ENCODE data around the gene LAMTOR2.
"Not testable (repeated sequence)": the region's sequence is repeated elsewhere in the genome, so short reads cannot be mapped to it uniquely, and the experiment has no call there.

Gene LAMTOR2

GRCh38 chr1:156054500-156055280, at the start of gene LAMTOR2:
Gene LAMTOR2, plus strand, starts transcription at chr1:156054782. Its CDS starts 108 bp downstream, at chr1:156054890.
- in situ Hi-C loops (cut with MboI; ENCODE audit: low sequenced_read_pairs): no loop called here

DNA sequence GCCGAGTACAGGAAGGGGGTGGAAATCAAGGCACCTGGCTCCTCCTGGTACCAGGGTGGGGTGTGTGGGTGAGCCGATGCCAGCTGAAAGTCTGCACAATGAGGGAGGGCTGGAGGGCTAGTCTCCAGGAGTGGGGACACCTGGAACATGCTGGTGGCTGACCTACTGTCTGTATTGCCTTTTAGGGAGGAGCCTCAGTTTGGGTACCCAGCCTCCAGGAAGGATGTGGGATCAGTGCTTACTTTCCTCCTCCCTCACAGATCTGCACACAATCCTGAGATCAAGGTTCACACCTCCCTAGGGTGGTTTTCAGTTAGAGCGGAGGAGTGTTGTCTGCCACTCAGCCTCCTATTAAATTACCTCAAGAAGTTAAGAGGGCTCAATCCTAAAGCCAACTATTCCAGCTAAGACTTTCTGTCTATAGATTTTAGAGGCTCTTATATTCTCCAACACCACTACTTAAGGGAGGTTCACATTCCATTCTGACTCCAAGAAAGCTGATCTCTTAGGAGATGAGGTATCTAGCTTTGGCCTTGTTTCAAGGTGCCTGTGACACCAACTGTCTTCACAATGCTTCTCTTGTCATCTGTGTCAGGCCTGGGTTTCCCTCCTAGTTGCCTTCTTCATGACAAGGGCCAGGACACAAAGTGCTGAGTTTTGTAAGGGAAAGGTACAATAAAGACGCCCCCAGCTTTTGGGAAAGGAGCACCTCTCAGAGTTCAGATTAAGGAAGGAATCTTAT, 49.6 kb upstream of the LAMTOR2 start:
- in situ Hi-C loops (cut with MboI; ENCODE audit: low sequenced_read_pairs): no loop called here

GRCh38 chr1:156006666-156007376, 47.8 kb upstream of the LAMTOR2 start:
- in situ Hi-C loops (cut with MboI; ENCODE audit: low sequenced_read_pairs): no loop called here

- in situ Hi-C loops (cut with MboI; ENCODE audit: low sequenced_read_pairs): no loop called here
Measured at GRCh38 chr1:156009404-156009803, 45.2 kb upstream of the LAMTOR2 start.

DNA sequence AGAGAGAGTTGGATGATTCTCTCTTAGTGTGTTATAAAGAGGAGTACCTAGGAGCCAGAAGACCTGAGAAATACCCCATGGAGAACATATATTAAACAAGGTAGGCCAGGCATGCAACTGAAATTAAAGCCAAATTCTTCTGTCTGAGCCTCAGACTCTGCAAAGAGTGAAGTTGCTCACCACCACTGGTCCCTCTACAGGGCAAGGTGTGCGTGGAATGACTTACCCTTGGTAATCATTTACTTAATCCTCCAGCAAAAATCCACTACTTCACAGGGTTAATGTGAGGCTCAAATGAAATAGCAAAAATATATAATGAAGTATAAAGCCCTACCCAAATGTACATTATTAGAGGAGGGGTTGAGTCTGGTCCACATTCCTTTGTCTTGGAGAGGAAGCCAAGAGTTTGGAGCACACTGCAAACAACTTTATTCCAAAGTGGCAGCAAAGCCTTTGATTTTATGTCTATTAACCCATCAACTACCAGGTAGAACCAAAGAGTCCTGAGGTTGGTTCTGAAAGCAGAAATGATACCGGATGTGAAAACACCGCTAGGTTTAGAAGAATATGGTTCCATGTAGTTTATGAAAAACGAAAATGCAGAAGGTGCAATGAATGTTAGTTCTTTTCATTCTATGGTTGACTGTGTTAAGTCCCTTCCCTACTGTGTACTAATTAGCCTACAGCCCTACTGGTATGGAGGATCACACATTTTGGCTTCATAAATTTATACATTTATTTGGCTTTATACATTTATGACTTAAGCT, 42.3 kb upstream of the LAMTOR2 start:
- in situ Hi-C loops (cut with MboI; ENCODE audit: low sequenced_read_pairs): no loop called here

GRCh38 chr1:156014829-156015228, 39.8 kb upstream of the LAMTOR2 start:
- in situ Hi-C loops (cut with MboI; ENCODE audit: low sequenced_read_pairs): no loop called here

GRCh38 chr1:156019946-156020292, 34.7 kb upstream of the LAMTOR2 start:
- in situ Hi-C loops (cut with MboI; ENCODE audit: low sequenced_read_pairs): no loop called here

GRCh38 chr1:156020293-156021092, 34.1 kb upstream of the LAMTOR2 start, which contains the start of gene SSR2:
Gene SSR2, minus strand, starts transcription at chr1:156020951. Its CDS starts 784 bp downstream, at chr1:156020167.
- in situ Hi-C loops (cut with MboI; ENCODE audit: low sequenced_read_pairs): no loop called here

DNA sequence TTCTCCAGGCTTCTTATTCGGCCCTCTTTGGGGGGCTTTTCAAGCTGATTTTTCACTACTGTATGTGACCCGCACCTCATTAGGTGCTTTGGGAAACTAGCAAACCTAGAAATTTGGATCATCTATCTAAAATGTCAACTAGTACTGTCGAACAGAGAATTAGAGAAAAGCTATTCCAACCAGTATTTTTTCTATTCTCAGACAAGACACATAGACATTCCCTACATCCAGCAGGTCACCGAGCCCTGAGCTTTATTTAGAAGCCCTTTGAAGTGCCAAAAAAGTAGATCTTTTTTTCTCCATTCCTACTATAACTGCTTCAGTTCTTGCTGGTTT, 33.5 kb upstream of the LAMTOR2 start:
- in situ Hi-C loops (cut with MboI; ENCODE audit: low sequenced_read_pairs): no loop called here

DNA sequence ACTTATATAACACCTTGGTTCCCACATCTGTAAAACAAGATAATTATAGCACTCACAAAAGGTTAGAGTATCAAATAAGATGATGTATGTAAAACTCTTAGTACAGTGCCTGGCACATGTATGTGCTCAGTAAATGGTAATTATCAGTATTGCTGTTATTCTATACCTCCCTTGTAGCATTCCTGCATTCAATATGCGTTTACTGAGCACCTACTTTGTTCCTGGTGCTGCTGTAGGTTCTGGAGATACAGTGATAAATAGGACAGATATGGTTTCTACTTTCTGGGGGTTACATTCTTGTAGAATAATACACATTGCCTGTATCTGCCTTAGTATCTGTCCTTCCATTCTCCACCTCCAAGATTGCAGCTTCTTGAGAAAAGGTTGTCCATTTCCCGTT, 32.6 kb upstream of the LAMTOR2 start:
- in situ Hi-C loops (cut with MboI; ENCODE audit: low sequenced_read_pairs): no loop called here

DNA sequence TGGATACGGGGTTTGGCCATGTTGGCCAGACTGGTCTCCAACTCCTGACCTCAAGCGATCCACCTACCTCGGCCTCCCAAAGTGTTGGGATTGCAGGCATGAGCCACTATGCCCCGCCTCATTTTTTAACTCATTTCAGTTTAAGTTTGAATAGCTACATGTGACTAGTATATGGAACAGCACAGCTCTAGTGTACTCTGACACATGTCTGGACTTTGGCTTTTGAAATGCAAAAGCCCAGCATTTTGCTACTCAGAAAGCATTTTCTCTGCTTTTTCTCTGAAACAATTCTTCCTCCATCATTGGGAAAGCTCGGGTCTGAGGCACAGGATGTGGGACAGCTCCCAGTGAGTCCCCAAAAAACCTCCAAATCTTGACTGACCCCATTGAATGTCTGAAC, 29.8 kb upstream of the LAMTOR2 start:
- in situ Hi-C loops (cut with MboI; ENCODE audit: low sequenced_read_pairs): no loop called here

DNA sequence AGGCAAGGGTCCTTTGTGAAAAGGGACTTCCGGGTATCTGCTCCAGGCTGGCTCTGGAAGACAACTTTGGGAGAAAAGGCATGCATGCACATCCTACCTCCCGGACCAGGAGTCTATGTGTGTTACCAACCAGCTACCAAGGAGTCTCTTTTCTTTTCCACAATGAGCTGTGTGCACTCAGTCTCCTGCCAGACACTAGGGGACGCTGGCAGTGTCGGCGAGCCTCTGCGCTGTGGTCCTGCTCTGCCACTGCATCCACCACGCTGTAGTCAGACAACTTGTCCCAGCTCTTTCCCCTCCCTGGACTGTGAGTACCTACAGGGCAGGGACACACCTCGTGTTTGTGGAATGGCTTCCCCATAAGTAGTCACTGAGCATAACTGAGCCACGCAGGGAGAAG, 28.7 kb upstream of the LAMTOR2 start:
- in situ Hi-C loops (cut with MboI; ENCODE audit: low sequenced_read_pairs): no loop called here

GRCh38 chr1:156026588-156026987, 28.0 kb upstream of the LAMTOR2 start:
- in situ Hi-C loops (cut with MboI; ENCODE audit: low sequenced_read_pairs): no loop called here

DNA sequence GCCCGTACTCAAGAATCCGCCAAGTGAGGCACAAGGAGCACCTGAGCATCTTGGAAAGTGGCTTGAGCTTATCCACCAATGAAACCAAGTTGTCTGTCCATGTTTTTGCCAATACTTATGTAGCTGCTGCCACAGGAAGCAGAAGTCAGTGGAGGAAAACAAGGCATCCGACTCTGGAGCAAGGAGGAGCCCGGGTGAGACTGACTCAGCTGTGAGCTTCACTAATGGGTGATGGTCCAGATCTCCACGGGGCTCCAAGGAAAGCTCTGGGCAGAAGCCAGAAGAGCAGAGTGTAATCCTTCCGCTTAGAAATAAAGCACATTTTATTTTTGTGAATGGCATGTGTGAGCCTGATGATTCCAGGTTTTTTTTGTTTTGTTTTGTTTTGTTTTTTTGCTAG, 21.6 kb upstream of the LAMTOR2 start:
- in situ Hi-C loops (cut with MboI; ENCODE audit: low sequenced_read_pairs): no loop called here

- in situ Hi-C loops (cut with MboI; ENCODE audit: low sequenced_read_pairs): not testable (repeated sequence)
Measured at GRCh38 chr1:156034991-156035390, 19.6 kb upstream of the LAMTOR2 start.

DNA sequence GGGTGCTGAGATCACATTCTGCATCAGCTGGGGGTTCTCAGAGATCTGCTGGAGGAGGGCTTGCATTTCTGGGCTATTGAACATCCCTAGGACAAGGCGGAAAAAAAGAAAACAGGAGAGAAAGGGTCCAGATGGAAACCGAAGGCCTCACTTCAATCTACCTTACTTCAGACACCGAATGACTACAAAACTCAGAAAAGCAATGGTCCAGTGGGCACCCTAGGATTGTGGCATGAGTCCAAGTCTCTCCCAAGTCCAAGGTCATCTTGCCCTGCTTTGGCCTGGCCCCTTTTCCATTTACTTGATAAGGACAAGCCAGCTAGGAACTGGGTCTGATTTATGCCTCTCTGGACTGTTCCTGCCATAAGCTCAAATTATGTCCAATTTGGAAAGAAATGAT, 11.8 kb upstream of the LAMTOR2 start:
- in situ Hi-C loops (cut with MboI; ENCODE audit: low sequenced_read_pairs): no loop called here

GRCh38 chr1:156045076-156045475, 9.5 kb upstream of the LAMTOR2 start:
- in situ Hi-C loops (cut with MboI; ENCODE audit: low sequenced_read_pairs): no loop called here

DNA sequence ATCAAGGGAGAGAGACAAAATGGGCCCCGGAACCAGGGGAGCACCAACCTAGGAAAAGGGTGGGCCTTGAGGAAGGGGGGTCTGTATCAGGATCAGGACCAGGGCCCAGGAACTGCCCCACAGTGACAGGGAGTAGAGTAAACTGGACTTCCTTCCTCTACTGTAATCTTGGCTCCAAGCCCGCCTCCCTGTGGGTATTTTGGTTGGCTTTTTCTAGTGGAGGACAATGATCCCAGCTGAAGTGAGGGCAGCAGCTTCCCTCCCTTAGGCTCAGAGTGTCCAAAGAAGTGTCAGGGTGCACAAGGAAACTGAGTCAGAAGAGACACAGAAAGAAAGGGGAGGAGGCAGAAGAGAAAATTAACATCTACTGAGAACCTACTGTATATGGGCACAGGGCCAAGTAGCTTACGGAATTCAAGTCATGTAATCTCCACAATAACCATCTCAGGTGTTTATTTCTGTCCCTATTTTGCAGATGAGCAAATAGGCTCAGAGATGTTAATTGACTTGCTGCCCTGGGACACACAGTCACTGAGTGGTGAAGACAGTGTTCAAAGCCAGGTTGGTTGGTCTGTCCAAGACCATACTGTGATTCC, 5.8 kb upstream of the LAMTOR2 start:
- in situ Hi-C loops (cut with MboI; ENCODE audit: low sequenced_read_pairs): no loop called here

DNA sequence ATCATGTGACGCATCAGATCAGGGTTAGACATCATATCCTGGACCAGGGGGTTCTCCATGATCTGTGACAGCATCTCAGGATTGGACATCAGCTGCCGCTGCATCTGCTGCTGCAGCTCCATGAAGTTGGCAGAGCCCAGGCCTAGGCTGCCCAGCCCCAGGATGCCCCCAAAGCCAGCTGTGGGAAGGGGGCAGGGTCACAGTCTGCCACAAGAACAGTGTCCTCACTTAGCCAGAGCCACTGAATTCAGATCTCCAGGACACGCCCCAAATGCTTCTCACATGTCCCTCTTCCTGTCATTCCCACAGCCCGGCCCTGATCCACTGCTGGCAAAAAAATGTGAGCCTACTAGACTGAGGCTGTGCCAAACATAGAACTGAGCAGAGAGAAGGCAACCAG, 4.2 kb upstream of the LAMTOR2 start:
- in situ Hi-C loops (cut with MboI; ENCODE audit: low sequenced_read_pairs): no loop called here

All from HL-60/S4 treated with retinoic acid at 250 ng/mL for 4 days and 3 days (cell line).